Stimulated activated CD8-positive, alpha-beta memory T cell treated with anti-CD3 and anti-CD28 coated beads, Interleukin-7, amount 100 ng/mL, for 4 hours (primary cell): Measurements from ENCODE around the gene KPTN.

Experiments used
- DNase-seq, 2 donors: peaks; one replicate each; pipeline ENCODE4 v3.0.0-alpha.2; 2020; ENCODE audit warnings: low read depth in 2 of 2

The KPTN gene

DNA sequence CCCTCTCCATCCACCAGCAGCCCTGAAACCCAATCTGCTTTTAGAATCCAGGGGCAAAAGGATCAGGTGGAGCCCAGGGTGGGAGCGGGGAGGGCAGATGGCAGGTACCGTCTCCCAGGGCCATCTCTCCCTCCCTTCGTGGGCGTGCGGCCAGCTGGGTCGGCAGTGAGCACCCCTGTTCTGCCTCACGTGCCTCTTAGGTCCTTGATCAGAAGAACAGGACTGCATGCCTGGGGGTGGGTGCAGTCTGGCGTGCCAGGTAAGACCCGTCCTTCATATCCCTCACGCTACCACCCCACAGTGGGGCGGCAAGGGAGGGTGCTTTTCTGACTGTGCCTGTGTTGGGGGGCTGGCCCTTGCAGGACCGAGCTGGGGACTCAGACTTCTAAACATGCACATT is 14.3 kb downstream of the KPTN start:
- DNase-seq: no peak

DNA sequence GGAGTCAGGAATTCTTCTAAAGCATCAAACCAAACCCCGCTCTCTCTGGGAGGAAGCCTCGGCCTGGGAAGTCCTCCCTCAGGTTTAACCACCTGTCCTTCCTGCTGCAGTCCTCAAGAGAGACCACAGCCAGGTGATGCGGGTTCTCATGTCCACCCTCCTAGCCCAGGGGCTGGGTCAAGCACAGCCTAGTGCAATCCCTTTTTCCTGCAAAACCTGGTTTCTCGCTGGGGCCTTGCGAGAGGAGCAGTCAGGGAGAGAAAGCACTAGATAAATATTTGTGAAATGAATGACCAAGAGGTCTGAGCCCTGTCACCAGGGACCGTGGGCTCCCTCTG is 14.7 kb downstream of the KPTN start:
- no peak for DNase-seq

GRCh38 chr19:47467914-47468313 is 16.1 kb downstream of the KPTN start:
- no peak for DNase-seq

DNA sequence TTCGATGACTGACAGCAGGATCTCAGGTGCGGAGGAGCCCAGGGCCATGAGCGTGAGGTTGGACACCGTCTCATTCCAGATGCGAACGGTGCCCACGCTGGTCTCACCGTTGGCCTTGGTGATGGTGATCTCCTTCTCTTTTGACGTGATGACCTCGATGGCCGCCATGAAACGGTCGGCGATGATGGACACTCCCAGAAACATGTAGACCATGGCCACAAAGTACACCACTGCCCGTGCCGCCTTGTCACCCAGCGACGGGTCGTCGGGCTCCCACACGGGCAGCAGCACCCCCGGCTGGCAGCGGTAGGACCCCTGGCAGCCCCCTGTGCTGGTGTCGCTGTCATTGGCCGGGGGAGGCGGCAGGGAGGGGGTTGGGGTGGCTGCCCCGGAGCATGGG is 18.1 kb downstream of the KPTN start:
- no peak for DNase-seq

DNA sequence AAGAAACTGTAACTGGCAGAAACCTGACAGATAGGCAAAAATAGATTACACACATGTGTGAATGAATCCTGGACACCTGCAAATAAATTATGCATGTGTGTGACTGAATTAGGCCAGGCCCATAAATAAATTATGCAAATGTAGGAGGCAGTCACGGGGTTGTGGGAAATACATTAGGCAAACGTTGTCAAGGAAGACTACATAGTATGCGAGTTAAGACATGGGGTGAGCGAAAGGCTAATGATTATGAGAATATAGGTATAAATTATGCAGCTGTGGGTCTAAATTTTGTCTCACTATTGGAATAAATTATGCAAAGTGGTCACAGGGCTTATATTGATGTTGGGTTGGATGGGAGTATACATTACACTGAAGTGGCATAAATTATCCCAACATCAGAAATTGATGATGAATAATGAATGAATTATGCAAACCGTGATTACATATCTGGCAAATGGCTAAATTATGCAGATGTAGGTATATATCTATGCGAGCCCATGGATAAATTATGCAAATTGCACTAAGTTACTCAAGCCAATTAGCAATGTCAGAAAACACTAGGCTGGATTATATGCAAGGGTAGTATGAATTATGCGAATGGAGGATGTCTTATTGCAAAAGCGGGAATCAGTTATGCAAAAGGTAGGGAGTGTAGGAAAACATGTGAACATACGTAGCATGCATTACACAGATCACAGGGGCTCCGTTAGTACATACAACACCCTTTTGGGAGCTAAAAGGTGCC is 19.2 kb downstream of the KPTN start:
- no peak for DNase-seq

- no peak for DNase-seq
Measured at GRCh38 chr19:47461876-47462275, 22.1 kb downstream of the KPTN start.

- DNase-seq: no peak
Measured at GRCh38 chr19:47459477-47459876, 24.5 kb downstream of the KPTN start.

GRCh38 chr19:47458672-47459071 is 25.3 kb downstream of the KPTN start:
- DNase-seq: no peak

- DNase-seq: no peak
Measured at GRCh38 chr19:47456721-47457474, 27.1 kb downstream of the KPTN start.

GRCh38 chr19:47450478-47450877 is 33.5 kb downstream of the KPTN start:
- no peak for DNase-seq

- DNase-seq: no peak
Measured at GRCh38 chr19:47448360-47448727, 35.7 kb downstream of the KPTN start.

GRCh38 chr19:47447470-47448359 is 36.3 kb downstream of the KPTN start:
- DNase-seq: peak in 1 of 2 donors; percentile 8

- DNase-seq: no peak
Measured at GRCh38 chr19:47446534-47447469, 37.2 kb downstream of the KPTN start.

DNA sequence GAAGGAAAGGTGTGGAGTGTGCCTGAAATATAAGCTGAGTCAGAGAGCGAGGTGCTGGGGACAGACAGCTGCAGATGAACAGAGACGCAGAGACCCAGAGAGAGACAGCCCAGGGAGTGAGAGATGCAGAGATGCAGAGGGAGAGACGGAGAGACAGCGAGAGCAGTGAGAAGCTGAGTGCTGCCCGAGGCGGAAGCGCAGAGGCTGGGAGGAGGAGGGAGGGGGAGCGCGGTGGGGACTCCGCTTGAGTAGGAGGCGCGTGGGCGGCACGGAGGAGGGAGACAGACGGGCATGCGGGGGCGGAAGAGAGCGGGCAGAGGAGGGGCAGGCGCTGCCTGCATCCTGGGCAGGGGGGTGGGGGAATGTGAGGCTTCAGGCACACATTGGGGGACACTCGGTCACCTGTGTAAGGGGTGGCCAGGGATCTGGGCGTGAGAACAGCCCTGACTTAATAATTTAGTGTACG is 38.0 kb downstream of the KPTN start:
- DNase-seq: peak; percentile 76

DNA sequence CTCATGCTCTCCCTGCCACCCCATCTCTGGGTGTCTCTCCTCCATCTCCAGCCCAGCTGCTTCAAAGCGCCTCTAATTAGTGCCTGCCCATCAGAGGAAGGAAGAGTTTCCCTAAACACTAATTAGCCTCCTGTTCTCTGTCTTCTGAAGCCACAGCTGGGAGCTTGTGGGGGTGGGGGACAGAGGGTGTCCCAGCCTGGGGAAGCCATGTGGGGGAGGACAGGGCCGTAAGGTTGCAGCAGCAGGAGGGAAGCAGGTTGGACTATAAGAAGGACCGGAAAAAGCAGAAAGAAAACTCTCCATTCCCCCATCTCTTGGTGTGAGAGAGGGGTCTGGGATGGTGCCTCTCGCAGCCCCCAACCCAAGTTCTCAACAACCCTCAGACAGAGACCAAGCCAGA is 38.5 kb downstream of the KPTN start:
- no peak for DNase-seq

DNA sequence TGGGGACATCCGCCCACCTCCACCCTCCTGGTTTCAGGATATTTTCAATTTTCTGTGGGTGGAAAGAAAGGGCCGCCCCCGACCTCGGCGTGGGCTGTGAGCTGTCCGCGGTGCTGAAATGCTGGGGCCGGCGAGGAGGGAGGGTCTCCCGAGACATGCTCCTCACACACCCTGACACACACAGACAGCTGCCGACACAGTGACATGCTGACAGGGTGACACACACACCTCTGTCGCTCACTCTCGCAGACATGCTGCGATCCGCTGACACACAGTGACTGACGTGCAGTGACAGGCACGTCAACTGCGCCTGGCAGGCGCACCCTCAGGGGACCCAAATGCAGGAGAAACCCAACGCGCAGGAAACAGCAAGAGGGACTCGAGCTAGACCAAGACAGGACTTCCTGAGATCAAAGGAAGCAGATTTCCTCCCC is 39.6 kb downstream of the KPTN start:
- no peak for DNase-seq

DNA sequence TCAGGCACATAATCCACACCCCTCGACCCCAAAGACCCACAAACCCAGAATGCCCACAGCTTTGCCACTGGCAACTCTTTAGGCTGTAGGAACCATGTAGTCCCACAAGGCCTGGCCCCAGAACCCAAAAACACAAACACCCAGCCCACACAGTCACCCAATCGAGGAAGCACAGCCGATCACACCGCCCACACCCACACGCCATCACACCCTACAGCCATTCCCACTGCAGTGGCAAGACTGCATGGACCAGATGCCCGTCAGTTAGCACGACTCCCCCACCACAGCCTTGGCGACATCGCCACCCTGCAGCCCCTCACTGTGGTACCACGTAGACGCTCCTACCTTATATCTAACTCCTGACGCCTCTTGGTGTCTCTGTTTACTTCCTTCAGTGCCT is 40.7 kb downstream of the KPTN start:
- no peak for DNase-seq

- DNase-seq: no peak
Measured at GRCh38 chr19:47438793-47439220, 45.2 kb downstream of the KPTN start.

DNA sequence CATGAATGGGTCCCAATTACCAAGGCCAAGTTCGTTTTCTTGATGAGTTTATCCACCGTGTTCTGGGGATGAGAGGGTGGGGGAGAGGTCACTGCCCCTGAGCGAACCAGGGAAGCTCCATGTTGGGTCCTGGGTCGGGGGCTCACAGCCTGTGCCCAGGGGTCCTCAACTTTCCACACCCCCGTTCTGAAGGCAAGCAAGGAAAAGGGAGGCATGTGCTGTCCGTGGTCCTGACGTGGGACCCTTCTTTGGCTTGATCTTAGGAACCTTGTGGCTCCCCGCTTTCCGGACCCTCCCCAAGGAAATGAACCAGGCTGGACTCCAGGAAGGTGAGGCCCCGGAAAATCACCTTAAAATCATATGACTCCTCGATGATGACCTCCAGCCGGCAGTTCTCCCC is 46.5 kb downstream of the KPTN start:
- no peak for DNase-seq

DNA sequence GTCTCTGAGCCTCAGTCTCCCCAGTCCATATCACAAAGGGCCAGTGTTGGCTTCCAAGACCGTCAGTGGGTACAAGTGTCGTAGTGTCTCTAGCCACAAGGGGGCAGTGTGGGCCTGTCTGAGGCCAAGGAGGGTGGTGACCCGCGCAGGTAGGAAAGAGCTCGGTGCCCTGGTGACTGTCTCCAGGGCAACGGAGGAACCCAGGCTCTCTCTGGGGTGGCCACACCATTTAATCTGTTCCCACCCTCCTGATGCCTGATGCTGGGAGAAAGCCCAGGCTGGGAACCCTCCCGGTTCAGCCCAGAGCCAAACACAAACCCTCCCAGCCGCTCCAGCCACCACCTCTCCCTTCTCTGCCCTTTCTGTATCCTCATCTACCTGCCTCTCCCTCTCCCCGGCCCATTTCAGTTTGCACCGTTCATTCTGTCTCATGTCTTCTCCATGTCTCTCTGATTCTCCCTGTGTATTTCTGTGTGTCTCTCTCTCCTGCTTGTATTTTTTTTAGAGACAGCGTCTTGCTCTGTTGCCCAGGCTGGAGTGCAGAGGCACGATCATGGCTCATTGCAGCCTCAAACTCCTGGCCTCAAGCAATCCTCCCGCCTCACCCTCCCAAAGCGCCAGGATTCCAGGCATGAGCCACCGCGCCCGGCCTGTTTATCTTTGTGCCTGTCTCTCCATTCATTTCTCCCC is 47.2 kb downstream of the KPTN start:
- peak; percentile 69 to 75 for DNase-seq
